Measurements from ENCODE around the gene ARHGAP45.

DNA sequence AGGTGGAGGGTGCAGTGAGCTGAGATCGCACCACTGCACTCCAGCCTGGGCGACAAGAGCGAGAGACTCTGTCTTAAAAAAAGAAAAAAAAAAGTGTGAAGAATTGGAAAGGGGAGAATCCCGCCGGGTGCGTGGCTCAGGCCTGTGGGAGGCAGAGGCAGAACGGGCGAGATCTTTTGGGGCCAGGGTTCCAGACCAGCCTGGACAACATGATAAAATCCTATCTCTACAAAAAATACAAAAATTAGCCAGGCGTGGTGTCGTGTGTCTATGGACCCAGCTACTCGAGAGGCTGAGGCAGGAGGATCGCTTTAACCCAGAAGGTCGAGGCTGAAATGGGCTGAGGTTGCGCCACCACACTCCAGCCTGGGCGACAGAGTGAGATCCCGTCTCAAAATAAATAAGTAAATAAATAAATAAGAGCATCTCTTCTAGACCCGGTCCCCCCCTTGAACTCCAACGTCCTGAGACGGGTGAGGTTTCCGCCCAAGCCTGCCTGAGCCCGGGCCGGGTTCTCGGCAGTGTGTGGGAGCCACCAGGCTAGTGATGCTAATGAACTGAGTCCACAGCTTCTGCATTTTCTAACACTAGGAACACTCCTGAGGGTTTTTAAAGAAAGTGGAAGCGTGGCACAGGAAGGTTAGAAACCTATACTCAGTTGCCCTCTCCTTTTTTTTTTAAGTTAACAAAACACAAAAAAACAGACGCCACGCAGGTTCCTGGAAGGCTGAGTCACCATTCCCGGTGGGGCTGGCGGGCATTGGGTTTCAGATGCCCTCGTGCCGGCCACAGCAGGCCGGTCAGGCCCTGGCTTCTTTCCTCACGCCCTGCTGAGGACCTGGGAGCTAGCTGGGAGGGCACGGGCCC lies 58.9 kb downstream of the ARHGAP45 start:
- TF ChIP-seq, protein P1, sequence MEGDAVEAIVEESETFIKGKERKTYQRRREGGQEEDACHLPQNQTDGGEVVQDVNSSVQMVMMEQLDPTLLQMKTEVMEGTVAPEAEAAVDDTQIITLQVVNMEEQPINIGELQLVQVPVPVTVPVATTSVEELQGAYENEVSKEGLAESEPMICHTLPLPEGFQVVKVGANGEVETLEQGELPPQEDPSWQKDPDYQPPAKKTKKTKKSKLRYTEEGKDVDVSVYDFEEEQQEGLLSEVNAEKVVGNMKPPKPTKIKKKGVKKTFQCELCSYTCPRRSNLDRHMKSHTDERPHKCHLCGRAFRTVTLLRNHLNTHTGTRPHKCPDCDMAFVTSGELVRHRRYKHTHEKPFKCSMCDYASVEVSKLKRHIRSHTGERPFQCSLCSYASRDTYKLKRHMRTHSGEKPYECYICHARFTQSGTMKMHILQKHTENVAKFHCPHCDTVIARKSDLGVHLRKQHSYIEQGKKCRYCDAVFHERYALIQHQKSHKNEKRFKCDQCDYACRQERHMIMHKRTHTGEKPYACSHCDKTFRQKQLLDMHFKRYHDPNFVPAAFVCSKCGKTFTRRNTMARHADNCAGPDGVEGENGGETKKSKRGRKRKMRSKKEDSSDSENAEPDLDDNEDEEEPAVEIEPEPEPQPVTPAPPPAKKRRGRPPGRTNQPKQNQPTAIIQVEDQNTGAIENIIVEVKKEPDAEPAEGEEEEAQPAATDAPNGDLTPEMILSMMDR (IDR thresholded peaks at IDR 0.05), result no peak
- TF ChIP-seq EP300 (IDR thresholded peaks at IDR 0.05) (no peak), POLR2A (IDR thresholded peaks at IDR 0.05; ENCODE audit: low read depth) (no peak)
